LNCAP (cell line): ENCODE results near the gene YWHAG.

Experiments used
- TF ChIP-seq, protein P1 (sequence below): fragments of 450-650 bp; IDR thresholded peaks from 2 replicates; pipeline ENCODE4 v1.5.1; 2017; ENCODE audit warnings: mild to moderate bottlenecking

YWHAG gene

DNA sequence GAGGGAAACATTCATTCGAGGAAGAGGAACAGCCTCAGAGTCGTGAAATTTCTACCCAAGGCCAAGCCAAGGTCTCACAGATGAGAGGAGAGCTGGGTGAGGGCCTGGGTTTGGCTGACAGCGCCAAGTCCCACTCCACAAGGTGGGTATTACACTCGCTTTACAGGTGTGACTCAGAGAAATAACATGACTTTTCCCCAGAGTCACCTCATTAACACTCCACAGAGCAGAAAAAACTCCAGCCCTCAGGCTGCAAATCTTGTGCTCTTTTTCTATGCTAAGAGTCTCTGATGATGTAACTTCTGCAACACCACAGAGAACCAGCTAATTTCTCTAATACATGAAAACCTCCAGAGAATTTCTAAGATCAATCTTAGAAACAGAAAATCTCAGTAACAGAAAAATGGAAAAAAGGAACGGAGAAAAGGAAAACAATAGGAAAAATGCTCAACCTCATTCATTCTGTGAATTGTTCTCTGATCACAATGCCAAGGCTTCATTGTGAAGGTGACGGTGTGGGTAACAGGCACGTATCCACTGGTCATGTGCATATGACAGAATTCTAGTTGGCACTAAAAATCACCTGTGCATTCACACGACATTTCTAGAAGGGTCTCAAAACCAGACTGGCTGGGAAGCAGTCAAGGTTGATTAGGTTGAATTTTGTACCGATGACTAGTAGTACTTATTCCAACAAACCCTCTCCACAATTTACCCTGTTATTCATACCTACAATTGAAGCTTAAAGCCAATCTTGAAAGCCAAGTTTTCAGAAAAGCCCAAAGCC, 20.3 kb downstream of the YWHAG start:
- TF ChIP-seq, protein P1, sequence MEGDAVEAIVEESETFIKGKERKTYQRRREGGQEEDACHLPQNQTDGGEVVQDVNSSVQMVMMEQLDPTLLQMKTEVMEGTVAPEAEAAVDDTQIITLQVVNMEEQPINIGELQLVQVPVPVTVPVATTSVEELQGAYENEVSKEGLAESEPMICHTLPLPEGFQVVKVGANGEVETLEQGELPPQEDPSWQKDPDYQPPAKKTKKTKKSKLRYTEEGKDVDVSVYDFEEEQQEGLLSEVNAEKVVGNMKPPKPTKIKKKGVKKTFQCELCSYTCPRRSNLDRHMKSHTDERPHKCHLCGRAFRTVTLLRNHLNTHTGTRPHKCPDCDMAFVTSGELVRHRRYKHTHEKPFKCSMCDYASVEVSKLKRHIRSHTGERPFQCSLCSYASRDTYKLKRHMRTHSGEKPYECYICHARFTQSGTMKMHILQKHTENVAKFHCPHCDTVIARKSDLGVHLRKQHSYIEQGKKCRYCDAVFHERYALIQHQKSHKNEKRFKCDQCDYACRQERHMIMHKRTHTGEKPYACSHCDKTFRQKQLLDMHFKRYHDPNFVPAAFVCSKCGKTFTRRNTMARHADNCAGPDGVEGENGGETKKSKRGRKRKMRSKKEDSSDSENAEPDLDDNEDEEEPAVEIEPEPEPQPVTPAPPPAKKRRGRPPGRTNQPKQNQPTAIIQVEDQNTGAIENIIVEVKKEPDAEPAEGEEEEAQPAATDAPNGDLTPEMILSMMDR: no peak

DNA sequence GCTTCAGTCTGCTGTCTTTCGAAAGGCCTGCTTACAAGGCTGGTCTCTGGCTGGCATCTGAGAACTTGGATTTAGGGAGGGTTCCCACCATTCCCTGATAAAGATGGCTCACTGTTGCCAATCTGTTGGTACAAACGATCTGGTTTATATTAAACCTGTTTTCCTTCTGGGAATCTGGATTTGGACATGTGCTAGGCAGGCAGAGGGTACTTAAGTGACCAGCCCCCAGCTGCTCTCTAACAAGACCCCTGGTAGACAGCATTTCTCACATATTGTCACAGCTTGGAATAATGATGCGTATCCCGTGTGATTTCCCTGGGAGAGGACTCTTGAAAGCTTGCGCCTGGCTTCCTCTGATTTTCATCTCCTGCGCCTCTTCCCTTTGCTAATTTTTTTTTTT, 21.6 kb downstream of the YWHAG start:
- TF ChIP-seq, protein P1: no peak

DNA sequence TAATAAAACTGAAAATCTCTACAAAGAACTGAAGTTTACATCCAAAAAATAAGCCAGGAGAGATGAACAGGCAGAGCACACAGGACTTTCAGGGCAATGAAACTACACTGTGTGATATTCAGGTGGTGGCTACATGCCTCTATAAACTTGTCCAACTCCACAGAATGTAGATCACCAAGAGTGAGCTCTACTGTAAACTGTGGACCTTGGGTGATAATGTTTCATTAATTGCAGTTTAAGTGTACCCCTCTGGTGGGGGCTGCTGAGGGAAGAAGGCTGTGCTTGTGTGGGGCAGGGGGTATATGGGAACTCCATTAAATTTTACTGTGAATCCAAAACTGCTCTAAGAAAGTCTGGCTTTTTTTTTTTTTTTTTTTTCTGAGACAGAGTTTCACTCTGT, 22.7 kb downstream of the YWHAG start:
- TF ChIP-seq, protein P1: no peak

DNA sequence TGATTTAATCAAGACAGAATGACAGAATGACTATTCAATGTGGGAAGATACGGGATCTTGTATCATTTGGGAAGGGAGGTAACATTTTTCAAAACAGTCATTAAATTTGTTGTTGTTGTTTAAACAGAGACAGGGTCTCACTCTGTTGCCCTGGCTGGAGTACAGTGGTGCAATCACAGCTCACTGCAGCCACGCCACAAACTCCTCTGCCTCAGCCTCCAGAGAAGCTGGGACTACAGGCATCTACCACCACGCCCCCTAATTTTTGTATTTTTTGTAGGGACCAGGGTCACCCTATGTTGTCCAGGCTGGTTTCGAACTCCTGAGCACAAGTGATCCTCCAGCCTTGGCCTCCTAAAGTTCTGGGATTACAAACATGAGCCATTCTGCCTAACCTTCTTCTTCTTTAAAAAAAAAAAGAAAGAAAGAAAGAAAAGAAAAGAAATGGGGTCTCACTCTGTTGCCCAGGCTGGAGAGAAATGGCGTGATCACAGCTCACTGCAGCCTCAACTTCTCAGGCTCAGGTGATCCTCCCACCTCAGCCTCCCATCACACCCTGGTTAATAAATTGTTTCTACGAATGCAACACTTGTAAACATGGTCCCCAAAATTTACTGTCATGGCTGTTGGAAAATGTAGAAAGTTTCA, 24.3 kb downstream of the YWHAG start:
- TF ChIP-seq, protein P1: no peak

DNA sequence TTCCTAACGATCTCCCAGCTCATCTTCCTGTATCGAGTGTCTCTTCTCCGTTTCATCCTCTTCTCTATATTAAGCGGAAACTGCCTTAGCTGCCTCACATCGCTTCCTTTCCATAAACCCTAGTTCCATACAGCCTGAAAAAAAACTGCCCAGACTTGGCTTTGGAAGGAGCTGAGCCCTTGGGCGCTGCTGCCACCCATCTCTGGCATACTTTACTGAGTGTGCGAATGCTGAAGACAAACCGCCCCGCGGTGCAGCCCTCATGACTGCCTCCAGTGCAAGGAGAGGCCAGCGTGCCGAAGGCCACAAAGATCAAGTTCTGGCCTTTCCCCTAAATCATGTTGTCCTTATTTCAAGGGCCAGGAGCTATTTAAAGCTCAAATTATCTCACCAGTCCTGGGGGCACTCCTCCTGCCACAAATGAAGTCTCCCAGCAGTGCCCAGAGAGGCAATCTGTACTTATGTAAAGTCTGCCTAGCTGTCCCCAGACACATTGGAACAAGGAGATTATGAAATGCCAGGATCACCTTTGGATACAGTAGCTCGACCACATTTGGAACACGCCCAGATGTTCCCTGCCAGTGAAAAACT, 25.2 kb downstream of the YWHAG start:
- TF ChIP-seq, protein P1: no peak

DNA sequence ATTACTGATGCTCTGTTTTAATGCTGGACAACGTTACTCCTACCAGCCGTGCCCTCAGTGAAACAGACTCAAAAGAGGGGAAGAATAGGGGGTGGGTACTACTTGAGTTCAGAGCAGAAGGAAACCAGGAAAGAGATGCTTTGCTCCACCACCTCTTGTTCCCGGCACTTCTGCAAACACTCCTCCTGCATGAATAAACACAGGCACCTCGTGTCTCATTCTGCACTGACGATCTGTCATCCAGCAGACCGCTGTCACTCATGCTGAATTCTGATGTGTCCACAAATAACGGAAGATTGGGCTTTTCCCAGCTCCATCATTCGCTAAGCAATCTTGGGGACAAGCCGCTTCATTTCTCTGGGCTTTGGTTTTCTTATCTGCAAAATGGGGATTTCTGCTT, 26.7 kb downstream of the YWHAG start:
- TF ChIP-seq, protein P1: no peak

DNA sequence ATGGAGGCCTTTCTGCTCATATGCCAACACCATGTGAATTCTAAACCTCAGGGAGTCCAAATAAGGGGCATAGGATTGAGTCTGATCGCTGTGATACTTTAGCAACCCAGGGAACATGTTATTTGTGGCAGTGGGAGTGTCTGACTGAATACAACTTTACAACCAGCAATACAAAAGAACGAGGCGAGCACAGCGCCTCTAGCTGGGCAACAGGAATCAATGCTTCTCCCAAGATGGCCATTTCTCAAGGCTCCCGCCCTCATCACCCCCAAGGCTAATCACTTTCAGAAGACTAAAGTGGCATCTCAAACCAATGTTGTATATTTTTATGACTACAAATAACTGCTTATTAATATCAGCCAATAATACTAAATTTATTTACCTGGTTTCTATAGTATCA, 28.1 kb downstream of the YWHAG start:
- TF ChIP-seq, protein P1: no peak
